Stimulated activated CD8-positive, alpha-beta memory T cell treated with anti-CD3 and anti-CD28 coated beads, Interleukin-4, amount 100 ng/mL, for 48 hours (primary cell): ENCODE measurements around the gene CRADD.
A peak's percentile ranks its signal among the peaks of the same experiment; 100 is the strongest.
"Not testable (repeated sequence)": the region's sequence is repeated elsewhere in the genome, so short reads cannot be mapped to it uniquely, and the experiment has no call there.

Source experiments
- DNase-seq: peaks from one replicate; pipeline ENCODE4 v3.0.0-alpha.2; 2020

CRADD gene

DNA sequence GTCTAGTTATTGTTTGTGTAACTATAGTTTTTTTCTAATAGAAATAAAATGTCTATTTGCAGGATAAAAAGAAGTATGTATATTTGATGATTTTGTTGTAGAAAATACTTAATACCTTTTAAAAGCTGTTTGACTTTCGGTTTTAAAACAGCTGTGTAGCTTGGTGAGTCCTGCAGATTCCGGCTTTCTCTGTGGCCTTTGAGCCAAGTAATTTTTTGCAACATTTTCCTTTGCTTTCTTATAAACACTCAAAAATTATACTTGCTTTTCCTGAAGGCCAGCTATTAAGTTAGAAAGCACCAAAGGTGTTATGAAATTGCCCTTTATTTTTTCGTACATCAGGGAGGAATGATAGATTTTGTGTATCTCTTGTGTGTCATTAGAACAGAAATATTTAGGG lies 63.6 kb downstream of the CRADD start:
- no peak for DNase-seq

DNA sequence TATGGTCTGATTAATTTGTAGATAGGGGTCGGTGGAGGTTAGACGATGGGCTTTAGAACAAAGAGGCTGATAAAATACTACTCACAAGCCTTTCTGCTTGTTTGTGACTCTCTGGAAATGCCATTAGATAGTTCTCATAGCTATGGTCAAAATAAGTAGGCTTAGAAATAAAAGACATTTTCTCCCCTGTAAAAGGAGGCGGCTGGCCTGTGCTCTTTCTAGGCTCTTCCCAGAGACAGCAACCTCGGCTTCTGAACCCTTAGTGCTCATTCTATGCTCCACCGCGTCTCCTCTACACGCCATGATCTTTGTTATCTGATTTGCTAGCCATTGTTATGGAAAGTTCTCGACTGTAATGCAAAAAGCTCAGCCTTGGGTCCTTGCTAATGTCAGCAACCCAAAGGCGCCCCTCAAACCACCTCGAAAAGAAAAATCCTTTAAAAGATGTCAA lies 64.5 kb downstream of the CRADD start:
- peak; percentile 30 for DNase-seq

DNA sequence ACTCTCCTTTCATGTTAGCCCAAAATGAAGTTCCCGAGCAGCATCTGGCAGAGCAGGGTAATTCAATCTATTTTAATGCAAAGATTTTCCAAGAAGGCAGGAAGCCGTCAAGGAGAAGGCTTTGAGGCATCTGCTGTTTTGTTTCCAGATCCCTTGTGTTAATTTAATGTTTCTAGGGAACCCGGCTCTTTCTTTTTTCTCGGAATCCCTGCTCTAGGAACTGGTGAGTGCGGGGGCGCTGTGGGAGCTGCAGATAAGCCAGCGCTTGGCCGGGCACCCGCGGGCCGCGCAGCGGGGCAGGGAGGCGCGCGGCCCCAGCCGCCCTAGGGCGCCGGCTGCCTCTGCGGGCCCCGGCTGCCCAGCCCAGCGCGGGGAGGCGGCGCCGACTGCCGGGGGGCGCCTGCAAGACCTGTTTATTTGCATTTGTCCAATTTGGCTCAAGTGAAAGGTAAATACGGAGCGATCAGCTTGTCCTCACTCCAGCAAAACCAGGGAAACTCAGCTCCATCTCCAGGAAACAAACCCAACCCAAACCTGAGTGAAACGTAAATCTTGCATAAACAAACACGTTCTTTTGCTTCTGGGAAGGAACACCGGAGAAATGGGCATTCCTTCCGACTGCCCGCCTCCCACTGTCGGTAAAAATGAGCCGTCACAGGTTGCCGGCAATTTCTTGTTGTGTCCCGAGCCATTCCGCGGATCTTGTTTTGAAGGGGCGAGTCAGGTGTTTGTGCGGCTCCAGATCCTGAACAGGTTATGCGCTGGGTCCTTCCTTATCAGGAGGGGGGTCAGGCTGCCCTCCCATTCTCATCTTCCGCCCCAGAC lies 65.1 kb downstream of the CRADD start:
- peak; percentile 74 for DNase-seq

DNA sequence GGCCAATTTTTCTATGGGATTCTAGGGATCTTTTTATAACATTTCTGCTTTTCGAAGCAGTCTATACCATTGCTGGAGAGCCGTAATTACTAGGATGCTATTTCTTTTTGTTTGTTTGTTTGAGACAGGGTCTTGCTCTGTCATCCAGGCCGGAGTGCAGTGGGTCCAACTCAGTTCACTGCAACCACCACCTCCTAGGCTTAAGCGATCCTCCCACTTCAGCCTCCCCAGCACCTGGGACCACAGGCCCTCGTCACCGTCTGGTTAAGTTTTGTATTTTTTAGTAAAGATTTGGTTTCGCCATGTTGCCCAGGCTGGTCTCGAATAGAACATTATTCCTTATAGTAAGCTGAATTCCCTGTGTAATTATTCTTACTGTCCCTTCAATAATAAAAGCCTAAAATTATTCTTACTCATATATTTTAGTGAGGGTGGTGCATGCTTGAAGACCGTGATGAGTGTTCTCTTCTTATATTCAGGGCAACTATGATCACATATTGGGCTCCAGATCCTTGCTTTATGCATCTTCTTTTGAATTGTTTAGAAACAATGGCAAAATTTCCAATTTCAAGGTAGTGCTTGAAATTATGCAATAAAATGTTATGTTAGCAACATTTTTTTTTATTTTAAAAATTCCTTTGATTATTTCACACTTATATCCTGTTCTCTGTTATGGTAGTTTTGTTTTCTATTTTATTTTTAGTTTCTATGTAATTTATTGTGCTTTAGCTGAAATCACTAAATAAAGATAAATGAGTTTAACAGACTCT lies 66.2 kb downstream of the CRADD start:
- no peak for DNase-seq

DNA sequence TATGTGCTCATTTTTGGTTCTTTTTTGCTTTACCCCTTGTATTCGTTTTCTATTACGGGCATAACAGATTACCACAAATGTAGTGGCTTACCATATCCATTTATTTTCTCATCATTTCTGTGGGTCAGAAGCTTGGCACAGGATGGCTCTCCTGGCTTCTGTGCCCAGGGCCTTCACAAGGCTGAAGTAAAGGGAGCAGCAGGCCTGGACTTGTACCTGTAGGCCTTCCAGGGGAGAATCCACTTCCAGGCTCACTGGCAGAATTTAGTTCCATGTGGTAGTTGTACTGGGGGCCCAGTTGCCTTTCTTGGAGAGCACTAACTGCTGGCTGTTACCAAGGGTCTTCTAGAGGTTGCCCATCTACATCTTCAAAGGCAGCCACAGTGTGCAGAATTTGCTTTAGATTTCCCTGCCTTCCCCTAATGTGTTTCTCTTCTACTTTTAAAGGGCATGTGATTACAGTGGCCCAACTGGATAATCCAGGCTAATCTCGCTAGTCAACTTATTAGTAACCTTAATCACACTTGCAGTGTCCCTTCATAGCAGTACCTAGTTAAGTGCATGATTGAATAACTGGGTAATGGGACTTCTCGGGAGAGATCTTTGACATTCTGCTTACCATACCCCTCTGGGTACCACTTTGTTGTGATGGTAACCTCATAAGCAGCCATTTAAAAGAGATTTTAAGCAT lies 67.0 kb downstream of the CRADD start:
- DNase-seq, result no peak

DNA sequence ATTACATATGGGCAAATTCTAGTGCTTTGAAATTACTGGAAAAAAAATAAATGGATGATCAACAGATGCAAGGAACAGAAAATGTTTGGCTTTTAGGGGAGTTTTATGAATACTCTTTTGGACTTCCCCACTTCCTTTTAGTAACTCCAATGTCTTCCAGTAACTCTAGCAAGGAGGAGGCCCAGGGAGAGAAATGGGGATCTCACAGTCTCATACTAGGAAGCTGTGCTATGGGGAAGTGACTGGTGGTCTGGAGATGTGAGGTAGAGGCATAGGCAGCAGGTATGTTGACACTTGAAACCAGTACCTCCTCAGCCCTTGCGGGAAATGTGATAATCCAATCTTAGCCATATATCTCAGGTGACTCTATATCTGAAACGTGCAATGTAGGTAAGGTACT lies 68.1 kb downstream of the CRADD start:
- DNase-seq, result no peak

DNA sequence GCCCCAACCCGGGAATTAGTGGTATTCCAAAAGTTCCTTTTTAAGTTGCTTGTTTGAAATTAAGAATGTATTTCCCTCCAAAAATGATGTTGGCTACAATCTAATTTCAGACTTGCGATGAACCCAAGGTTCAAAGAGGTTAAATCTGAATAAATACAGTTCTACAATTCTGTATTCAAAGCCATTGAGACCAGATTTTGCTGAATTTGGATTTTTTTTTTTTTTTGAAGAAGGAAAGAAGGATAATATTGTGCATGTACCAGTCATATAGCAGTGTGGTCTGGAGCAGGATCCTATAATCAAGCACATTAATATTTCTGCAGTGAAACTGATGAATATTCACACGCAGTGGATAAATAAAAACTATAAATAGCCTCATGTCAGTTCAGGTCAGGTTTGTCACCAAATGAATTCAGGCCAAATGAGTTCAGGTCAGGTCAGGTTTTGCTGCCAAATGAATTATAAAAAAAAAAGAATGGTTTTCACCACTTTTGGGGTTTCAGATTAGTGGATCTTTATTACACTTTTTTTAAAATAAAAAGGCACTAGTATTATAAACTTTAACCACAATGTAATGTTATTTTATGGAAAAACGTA lies 69.5 kb downstream of the CRADD start:
- no peak for DNase-seq

DNA sequence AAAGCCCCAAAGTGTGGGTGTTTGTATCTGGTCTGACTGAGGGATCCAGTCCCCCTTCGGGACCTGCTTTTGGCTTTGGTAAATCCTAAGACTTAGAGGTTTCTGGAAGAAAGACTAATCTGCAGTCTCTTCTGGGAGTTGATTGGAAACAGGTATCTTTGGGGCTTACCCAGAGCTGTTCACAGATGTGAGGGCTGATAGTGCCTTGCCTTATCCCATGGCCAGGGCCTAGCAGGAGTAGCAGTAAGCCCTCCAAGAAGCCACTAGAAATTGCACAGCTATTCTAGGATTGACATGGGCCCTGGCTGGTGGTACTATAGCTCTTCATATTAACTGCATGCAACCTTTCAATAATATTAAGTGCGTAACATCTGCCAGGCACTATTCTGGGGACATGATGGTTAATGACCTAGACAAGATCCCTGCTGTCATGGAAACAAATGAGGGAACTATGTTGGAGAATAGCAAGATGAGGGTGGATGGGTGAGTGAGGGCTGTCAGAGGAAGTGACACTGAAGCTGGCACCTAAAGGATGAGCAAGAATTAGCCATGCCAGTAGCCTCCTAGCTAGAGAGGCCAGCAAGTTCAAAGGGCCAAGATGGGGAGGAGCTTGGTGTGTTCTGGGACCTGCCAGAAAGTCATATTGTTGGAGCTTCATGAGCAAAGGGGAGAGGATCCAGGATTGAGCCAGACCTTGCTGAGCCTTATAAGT lies 71.7 kb downstream of the CRADD start:
- DNase-seq, result no peak

DNA sequence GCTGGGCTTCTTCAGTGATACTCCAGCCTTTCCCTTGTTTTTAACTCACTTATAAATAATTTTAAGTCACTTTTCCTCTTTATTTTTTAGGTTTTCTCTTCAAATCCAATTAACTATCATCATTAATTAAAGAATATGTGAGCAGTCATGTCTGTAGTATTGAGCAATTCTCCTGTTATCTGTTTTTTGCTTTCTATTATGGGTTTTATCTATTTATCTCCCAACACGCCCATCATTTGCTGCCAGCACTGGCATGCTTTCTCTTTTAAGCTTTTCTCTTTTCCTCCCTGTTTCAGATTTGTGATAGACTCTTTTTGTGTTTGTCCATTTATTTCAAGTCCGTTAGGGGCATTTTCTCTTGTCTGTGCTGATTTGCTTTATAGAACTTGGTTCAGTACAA lies 72.3 kb downstream of the CRADD start:
- no peak for DNase-seq

DNA sequence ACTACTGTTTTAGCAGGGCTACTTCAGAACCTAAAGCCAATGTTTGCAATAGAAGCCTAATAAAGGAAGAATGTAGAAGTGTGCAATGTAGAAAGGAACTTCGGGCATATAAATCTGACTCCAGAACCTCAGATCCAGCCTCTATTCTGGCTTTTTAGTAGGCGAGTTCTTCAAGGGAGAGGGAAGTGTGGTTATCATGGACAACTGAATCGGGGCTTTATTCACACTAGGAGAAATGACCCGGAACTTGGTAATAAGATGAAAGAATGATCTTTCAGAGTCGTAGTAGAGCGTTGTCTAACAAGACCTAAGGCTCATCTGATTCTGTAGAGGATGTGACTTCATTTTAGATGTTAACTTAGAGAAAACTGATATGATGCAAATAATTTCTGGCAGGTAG lies 72.9 kb downstream of the CRADD start:
- DNase-seq, result no peak

DNA sequence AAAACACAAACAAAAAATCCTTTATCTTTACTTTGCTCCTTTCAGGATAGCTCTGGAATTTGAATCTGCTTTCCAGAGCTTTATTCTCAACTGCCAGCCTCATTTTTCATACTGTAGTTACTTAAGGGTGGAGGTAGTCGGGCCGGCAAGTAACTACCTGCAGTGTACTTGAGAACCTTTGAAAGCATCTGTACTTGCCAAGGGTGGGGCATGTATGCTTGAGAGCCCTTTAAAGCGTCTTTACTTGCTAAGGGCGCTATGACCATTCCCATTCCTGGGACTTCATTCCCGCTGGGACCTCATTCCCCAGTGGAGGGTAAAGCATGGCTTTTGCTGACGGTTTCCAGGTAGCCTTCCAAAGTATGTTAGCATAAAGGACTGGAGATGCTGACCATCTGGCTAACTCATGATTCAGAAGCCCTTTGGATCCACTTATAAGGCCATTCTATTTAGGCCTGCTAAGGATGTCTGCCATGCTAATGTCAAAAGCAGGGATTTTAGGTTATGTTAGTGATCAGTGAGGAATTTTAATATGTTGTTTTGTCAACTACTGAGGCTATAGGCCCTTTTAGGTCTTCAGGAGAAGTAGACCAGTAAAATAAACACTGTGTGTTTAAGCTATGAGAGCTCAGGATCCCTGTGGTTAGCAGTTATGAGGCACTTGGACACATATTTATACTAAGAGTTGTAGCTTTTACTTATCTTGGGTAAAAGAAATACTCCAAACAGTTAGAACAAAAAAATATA lies 74.9 kb downstream of the CRADD start:
- DNase-seq, result no peak

DNA sequence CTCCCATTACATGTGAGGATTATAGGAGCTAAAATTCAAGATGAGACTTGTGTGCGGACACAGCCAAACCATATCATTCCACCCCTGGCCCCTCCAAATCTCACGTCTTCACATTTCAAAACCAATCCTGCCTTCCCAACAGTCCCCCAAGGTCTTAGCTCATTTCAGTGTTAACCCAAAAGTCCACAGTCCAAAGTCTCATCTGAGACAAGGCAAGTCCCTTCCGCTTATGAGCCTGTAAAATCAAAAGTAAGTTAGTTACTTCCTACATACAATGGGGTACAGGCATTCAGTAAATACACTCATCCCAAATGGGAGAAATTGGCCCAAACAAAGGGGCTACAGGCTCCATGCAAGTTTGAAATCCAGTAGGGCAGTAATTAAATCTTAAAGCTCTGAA lies 76.1 kb downstream of the CRADD start:
- no peak for DNase-seq

DNA sequence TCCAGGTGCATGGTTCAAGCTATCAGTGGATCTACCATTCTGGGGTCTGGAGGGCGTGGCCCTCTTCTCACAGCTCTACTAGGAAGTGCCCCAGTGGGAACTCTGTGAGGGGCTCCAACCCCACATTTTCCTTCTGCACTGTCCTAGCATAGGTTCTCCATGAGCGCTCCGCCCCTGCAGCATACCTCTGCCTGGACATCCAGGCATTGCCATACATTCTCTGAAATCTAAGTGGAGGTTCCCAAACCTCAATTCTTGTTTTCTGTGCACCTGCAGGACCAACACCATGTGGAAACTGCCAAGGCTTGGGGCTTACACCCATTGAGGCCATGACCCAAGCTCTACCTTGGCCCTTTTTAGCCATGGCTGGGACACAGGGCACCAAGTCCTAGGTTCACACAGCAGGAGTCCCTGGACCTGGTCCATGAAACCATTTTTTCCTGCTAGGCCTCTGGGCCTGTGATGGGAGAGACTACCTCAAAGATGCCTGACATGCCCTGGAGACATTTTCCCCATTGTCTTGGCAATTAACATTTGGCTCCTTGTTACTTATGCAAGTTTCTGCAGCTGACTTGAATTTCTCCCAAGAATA lies 76.8 kb downstream of the CRADD start:
- DNase-seq, result no peak

DNA sequence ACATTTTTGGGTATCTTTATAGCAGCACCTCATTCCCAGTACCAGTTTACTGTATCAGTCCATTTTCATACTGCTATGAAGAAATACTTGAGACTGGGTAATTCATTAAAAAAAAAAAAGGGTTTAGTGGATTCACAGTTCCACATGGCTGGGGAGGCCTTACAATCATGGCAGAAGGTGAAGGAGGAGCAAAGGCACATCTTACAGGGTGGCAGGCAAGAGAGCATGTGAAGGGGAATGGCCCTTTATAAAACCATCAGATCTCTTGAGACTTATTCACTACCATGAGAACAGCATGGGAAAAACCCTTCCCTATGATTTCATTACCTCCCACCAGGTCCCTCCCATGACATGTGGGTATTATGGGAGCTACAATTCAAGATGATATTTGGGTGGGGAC lies 77.7 kb downstream of the CRADD start:
- DNase-seq, result not testable (repeated sequence)

DNA sequence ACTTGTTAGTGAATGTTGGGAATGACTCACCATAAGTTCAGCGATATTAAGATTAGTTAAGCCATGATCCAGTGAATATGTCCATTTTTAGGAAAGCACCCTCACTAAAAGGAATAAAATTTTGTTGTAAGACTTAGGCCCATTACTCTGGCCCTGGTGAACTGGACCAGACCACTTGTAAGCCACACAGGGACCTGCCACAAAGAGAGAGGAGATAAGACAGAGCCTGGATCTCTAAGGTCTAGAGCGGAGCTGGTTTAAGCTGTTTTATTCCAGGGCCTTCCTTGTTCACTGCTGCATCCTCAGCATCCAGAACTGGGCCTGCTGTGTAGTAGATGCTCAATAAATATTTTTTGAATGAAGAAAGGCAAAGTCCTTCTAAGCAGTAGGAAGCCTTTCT lies 79.1 kb downstream of the CRADD start:
- no peak for DNase-seq

DNA sequence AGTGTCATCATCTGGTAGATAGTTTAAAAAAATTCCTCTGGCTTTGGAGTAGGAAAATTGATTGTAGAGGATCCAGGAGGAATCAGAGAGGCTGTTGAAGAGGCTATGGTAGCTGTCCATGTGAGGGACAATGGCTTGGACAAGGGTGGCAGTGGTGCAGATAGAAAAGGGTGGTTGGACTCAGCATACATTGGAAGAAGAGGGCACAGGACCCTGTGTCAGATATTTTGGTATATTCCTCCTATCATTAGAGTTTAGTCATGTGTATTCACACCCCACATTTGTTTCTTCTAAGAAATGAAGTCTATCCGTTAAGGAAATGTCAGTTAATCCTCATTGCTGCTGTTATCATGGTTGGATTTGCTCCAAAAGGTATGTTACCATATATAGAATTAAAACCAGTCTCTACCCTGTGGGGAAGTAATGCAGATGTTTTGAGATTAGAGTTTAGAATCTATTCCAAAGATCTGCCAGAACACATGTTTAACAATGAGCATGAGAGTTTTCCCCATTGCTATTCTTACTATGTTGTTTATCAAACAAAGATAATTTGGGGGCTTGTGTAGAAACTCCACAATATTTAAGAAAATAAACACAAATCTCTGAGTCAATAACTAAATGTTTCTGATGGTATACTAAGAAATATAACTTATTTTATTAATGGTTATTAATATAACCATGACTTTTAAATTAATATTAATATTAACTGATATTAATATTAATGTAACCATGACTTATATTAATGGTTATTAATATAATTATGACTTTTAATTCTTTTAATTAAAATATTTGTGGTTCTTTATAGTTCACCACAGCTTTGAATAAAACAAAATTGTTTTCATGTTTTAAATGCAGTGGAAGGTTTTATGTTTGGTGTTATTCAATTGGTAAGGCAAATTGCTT lies 80.9 kb downstream of the CRADD start:
- no peak for DNase-seq

DNA sequence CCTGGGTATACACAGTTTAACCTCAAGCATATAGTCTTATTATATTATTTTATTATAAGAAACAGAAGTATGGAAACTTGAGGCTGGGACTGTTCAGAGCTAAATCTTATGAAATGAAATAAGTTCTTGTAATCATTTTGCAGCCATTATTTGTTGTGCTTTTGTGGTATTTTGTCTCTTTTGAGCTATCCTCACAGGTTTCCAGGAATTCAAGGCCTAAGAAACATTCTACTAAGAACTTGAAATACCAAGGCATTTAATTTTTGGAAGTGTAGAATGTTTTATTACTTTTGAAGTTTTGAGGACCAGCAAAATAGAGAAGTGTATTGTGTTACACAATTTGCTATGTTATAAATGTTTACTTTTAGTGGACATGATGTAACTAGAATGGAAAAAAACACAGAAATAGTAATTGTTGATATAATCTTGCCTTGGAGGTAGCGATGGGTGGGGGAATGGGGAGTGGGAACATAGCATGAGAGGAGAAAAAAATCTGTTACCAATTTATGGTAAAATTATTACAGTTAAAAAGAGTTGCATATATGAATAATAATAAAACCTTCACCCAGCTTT lies 81.7 kb downstream of the CRADD start:
- DNase-seq, result no peak

DNA sequence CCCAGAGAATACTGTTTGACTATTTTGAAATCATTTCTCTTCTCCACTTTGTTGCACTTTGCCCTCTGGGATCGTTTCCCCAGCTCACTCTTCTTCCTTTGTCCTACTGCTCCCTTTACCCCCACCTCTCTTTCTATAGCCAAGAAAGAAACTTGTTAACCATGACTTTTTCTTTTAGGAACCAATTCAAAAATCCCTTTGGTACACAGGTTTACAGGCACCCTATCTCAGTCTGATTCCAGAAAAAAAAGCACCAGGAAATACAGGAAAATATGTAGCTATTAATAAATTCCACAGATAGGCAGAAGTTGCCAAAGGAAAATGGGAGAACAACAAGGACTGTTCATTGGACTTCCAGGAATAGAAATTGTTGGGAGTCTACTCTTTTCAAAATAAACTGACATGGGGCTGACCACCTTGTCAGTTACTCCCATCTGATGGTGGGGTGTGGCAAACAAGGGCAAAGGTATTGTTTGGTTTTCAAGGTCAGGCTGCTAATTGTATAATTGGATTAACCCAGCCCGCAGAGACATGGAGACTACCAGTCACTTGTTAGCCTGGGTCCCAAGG lies 82.4 kb downstream of the CRADD start:
- no peak for DNase-seq

DNA sequence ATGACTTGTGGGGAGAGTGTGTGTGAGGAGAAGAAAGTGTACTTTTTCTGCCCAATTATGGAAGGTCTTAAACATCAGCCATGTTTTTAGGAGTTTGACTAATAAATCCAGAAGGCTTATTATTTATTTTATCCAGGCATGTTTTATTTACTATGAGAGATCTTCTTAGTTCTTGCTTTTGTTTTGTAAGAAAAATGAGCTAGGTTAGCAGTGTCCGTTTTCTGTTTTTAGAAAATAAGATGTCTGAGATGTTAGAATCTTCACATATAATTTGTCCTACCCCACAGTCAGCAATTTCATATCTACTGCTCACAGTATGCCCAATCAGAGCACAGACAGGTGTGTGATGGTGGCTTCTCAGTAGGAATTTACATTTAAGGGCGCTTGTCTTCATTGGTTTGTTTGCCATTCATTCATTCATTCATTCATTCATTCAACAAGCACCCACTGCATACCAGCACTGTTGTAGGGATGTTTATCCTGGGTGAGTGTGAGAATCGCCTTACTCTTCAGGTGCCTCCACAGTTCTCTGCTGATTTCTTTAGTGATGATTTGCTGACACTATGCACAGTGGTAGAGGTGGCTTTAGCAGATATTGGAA lies 83.2 kb downstream of the CRADD start:
- DNase-seq, result no peak
